A673 (cell line): ENCODE measurements around the gene PAK1.

Experiments used
- CTCF ChIP-seq: fragments of 300-800, 200-600 bp; sonication (generic); conservative IDR thresholded peaks from 2 replicates; pipeline ENCODE4 v1.5.1; 2017; ENCODE audit warnings: low read depth, mild to moderate bottlenecking, antibody characterized with exemption, low read length, moderate library complexity, mixed read lengths
- EZH2 ChIP-seq: fragments of 200-600 bp; sonication (generic); IDR thresholded peaks from 2 replicates; pipeline ENCODE4 v1.6.1; 2017; ENCODE audit warnings: borderline replicate concordance, low read depth, mild to moderate bottlenecking, mixed read lengths, antibody characterized with exemption, low read length; ENCODE audit not compliant: poor library complexity, severe bottlenecking

GRCh38 chr11:77396911-77397310 lies 77.0 kb downstream of the PAK1 start:
- TF ChIP-seq EZH2, result no peak
- no peak for TF ChIP-seq CTCF
